Endothelial cell (in vitro differentiated cells): ENCODE results near the gene STX5. TPM values are rescaled to one million over a fixed set of nuclear protein-coding genes. Genes with fewer than 3 reads are reported as not detected.
"Not testable (repeated sequence)": the region's sequence is repeated elsewhere in the genome, so short reads cannot be mapped to it uniquely, and the experiment has no call there.

Experiments used
- DNase-seq: peaks from one replicate; pipeline ENCODE4 v3.0.0; 2021; ENCODE audit warnings: low spot score
- H3K27ac Mint-ChIP-seq: one replicate; pipeline ENCODE4 v1.8.0; 2021; ENCODE audit warnings: mixed read lengths, inconsistent platforms; ENCODE audit not compliant: unreplicated experiment
- H3K27me3 Mint-ChIP-seq: one replicate; pipeline ENCODE4 v1.8.0; 2021; ENCODE audit warnings: mild to moderate bottlenecking, moderate library complexity, mixed read lengths, inconsistent platforms; ENCODE audit not compliant: unreplicated experiment
- H3K36me3 Mint-ChIP-seq: one replicate; pipeline ENCODE4 v1.8.0; 2021; ENCODE audit warnings: mild to moderate bottlenecking, low read depth, mixed read lengths, inconsistent platforms; ENCODE audit not compliant: unreplicated experiment
- H3K4me1 Mint-ChIP-seq: one replicate; pipeline ENCODE4 v1.8.0; 2021; ENCODE audit warnings: mild to moderate bottlenecking, mixed read lengths, inconsistent platforms; ENCODE audit not compliant: unreplicated experiment
- H3K4me3 Mint-ChIP-seq: one replicate; pipeline ENCODE4 v1.8.0; 2021; ENCODE audit warnings: mild to moderate bottlenecking, mixed read lengths, inconsistent platforms; ENCODE audit not compliant: unreplicated experiment
- H3K9me3 Mint-ChIP-seq: one replicate; pipeline ENCODE4 v1.8.0; 2021; ENCODE audit warnings: mixed read lengths, inconsistent platforms; ENCODE audit not compliant: unreplicated experiment
- CTCF ChIP-seq: fragments of 200-600 bp; sonication (generic); IDR thresholded peaks from one replicate; pipeline ENCODE4 v1.5.0; 2021; ENCODE audit warnings: antibody characterized with exemption; ENCODE audit not compliant: unreplicated experiment
- total RNA-seq: library from RNA; stranded (reverse); fragmentation: NEBNext Ultra II Directional; extraction: Animal tissue kit (Norgen Biotek cat#: 25700); gene quantifications from one replicate; pipeline ENCODE4 v1.2.1, GENCODE V29; 2021; ENCODE audit not compliant: unreplicated experiment

Gene STX5
- total RNA-seq, 1 donor from 2014 or later: 37.9 TPM

GRCh38 chr11:62841361-62842170, 9.7 kb upstream of the STX5 start:
- Mint-ChIP-seq H3K27me3 (peaks cover 15% of the 10 kb centered on the region), H3K9me3 (no peaks in the 10 kb centered on the region), H3K27ac (no peak overlapping the region), H3K36me3 (peaks cover 7% of the 10 kb centered on the region), H3K4me1 (peaks cover 8% of the 10 kb centered on the region), H3K4me3 (no peak overlapping the region)
- no peak for TF ChIP-seq CTCF
- DNase-seq: peak; percentile 81

GRCh38 chr11:62840721-62841360, 9.0 kb upstream of the STX5 start:
- Mint-ChIP-seq H3K27me3 (peaks cover 15% of the 10 kb centered on the region), H3K36me3 (peaks cover 11% of the 10 kb centered on the region), H3K4me1 (peaks cover 10% of the 10 kb centered on the region), H3K4me3 (peak overlapping the region; percentile 100)
- not testable (repeated sequence) for H3K27ac Mint-ChIP-seq, H3K9me3 Mint-ChIP-seq
- peak; percentile 59 for DNase-seq

- H3K27ac Mint-ChIP-seq: no peak within 1 kb of the TSS
These were observed 7.4 kb upstream of the STX5 start, which contains the start of gene WDR74 for GRCh38 chr11:62839050-62839945. TSS of gene WDR74 (minus strand) at chr11:62839590. CDS start at chr11:62839570, 20 bp downstream.

GRCh38 chr11:62835336-62835735, 3.5 kb upstream of the STX5 start:
- Mint-ChIP-seq H3K27me3 (peaks cover 24% of the 10 kb centered on the region), H3K27ac (peak overlapping the region; percentile 17), H3K4me1 (peaks cover 26% of the 10 kb centered on the region), H3K9me3 (no peaks in the 10 kb centered on the region), H3K36me3 (peaks cover 30% of the 10 kb centered on the region), H3K4me3 (no peak overlapping the region)
- no peak for DNase-seq
- TF ChIP-seq CTCF: no peak

More at GRCh38 chr11:62839050-62839945, 7.4 kb upstream of the STX5 start, which contains the start of gene WDR74:
- TF ChIP-seq CTCF: no peak
- Mint-ChIP-seq H3K27me3 (peaks cover 15% of the 10 kb centered on the region), H3K9me3 (no peaks in the 10 kb centered on the region), H3K4me3 (peak within 1 kb of the TSS; percentile 100), H3K36me3 (peaks cover 21% of the 10 kb centered on the region), H3K4me1 (peaks cover 10% of the 10 kb centered on the region)
- peak; percentile 83 for DNase-seq
